Placental pericyte (primary cell): ENCODE data around the gene TRIP13. TPM values are rescaled to one million over a fixed set of nuclear protein-coding genes. Genes with fewer than 3 reads are reported as not detected.

ENCODE experiments used
- total RNA-seq: library from RNA; depleted of rRNA; stranded (reverse); fragments of >200 nt; gene quantifications from 2 replicates; pipeline ENCODE4 v1.2.3, GENCODE V29; 2012

Gene TRIP13
- total RNA-seq, result 1.5 and 69.1 TPM in 2 replicates

GRCh38 chr5:892394-893136, at the start of gene TRIP13, which contains the start of gene BRD9:
TRIP13 (plus strand) TSS chr5:892884; CDS start chr5:892999, 115 bp downstream.
BRD9 (minus strand) TSS chr5:892801; CDS start chr5:892657, 144 bp downstream.

GRCh38 chr5:850511-851006, 42.1 kb upstream of the TRIP13 start, which contains the start of gene ZDHHC11:
ZDHHC11 (minus strand) TSS chr5:850986; CDS start chr5:850602, 384 bp downstream.

Other genes starting within 250 kb of the TRIP13 start
- under 0.01 and 0.14 TPM in 2 replicates for gene TPPP, start 199.5 kb upstream of the TRIP13 start, total RNA-seq
- gene ZDHHC11B, start 108.2 kb upstream of the TRIP13 start, total RNA-seq, result 0.22 TPM in 1 of 2 replicates, not detected in the other
- 2.4 and 2.9 TPM in 2 replicates for gene ZDHHC11, start 41.9 kb upstream of the TRIP13 start, total RNA-seq
- gene BRD9, start 83 bp upstream of the TRIP13 start, total RNA-seq, result 39.2 and 54.3 TPM in 2 replicates
- gene NKD2, start 115.9 kb downstream of the TRIP13 start, total RNA-seq, result 15.9 and 52.7 TPM in 2 replicates
- 17.0 and 25.6 TPM in 2 replicates for gene SLC12A7, start 219.2 kb downstream of the TRIP13 start, total RNA-seq